ENCODE data around the gene RNF135. TPM values are rescaled to one million over a fixed set of nuclear protein-coding genes. Genes with fewer than 3 reads are reported as not detected.

The RNF135 gene, protein sequence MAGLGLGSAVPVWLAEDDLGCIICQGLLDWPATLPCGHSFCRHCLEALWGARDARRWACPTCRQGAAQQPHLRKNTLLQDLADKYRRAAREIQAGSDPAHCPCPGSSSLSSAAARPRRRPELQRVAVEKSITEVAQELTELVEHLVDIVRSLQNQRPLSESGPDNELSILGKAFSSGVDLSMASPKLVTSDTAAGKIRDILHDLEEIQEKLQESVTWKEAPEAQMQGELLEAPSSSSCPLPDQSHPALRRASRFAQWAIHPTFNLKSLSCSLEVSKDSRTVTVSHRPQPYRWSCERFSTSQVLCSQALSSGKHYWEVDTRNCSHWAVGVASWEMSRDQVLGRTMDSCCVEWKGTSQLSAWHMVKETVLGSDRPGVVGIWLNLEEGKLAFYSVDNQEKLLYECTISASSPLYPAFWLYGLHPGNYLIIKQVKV
- polyA plus RNA-seq (2013, experiment 1 of 2): 7.8 TPM
- 7.4 TPM for polyA plus RNA-seq (2013, experiment 2 of 2)

DNA sequence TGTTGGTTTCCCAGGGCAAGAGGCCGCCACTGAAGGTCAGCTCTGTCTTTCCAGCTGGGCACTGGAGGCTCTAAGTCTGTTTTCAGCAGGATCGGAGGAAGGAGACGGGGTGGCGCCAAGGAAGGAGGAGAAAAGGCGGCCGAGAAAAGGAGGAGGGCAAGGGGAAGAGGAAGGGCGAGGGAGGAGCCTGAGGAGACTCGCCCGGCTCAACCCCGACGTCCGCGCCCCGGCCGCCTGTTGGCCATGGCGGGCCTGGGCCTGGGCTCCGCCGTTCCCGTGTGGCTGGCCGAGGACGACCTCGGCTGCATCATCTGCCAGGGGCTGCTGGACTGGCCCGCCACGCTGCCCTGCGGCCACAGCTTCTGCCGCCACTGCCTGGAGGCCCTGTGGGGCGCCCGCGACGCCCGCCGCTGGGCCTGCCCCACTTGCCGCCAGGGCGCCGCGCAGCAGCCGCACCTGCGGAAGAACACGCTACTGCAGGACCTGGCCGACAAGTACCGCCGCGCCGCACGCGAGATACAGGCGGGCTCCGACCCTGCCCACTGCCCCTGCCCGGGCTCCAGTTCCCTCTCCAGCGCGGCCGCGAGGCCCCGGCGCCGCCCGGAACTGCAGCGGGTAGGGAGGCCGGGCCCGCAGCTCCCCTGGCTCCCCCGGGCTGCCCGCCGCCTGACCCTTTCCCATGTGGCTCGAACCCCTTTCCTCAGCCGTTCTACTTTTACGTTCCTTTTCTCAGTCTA, at the start of gene RNF135:
TSS of gene RNF135 (plus strand) at position 209 of the 737 bp plus-strand sequence. CDS start at position 244, 35 bp downstream.
- Histone ChIP-seq H4K91ac (ENCODE audit: low read length) (peak within 1 kb of the TSS; percentile 94), H3K4me2 (ENCODE audit: low read length, poor library complexity, severe bottlenecking) (peak within 1 kb of the TSS; percentile 89), H3K27ac (ENCODE audit: low read length, poor library complexity, severe bottlenecking) (peak within 1 kb of the TSS; percentile 83), H3K27me3 (ENCODE audit: control insufficient read depth in 1 of 2, insufficient read depth in 1 of 2, low read length in 2 of 2) (no peaks in the 10 kb centered on the region), H2BK15ac (ENCODE audit: low read depth, poor library complexity, severe bottlenecking) (peak within 1 kb of the TSS; percentile 74), H2AK5ac (ENCODE audit: low read length, severe bottlenecking) (no peak within 1 kb of the TSS), H3K23ac (ENCODE audit: low read length in 2 of 2) (peak within 1 kb of the TSS in 1 of 2 experiments; percentile 87), H3K14ac (ENCODE audit: low read length in 2 of 2) (peak within 1 kb of the TSS in 1 of 2 experiments; percentile 94), H3K4ac (ENCODE audit: low read depth in 1 of 2, low read length in 2 of 2) (peak within 1 kb of the TSS; percentile 29 to 96), H3K18ac (ENCODE audit: low read depth in 1 of 2, low read length in 2 of 2) (peak within 1 kb of the TSS; percentile 98 to 100), H3K4me3 (ENCODE audit: insufficient read depth in 1 of 2, low read depth in 1 of 2, low read length in 2 of 2) (peak within 1 kb of the TSS; percentile 85 to 90), H3K4me1 (ENCODE audit: control insufficient read depth, insufficient read depth, low read depth, low read length) (peaks cover 6% of the 10 kb centered on the region), H2AFZ (ENCODE audit: low read depth, low read length) (peak within 1 kb of the TSS; percentile 96), H3K36me3 (ENCODE audit: control insufficient read depth in 1 of 2, insufficient read depth in 2 of 2, low read depth in 1 of 2, low read length in 2 of 2) (peaks cover 7 to 12% of the 10 kb centered on the region in 2 experiments), H3K79me1 (replicated peaks; ENCODE audit: low read length, poor library complexity, severe bottlenecking) (peaks cover 5% of the 10 kb centered on the region), H4K8ac (ENCODE audit: low read length) (peak within 1 kb of the TSS; percentile 94), H3K9me3 (ENCODE audit: control insufficient read depth, low read length) (no peaks in the 10 kb centered on the region), H2BK5ac (ENCODE audit: low read depth, low read length, poor library complexity, severe bottlenecking) (peak within 1 kb of the TSS; percentile 33), H2BK120ac (ENCODE audit: low read depth, low read length) (peak within 1 kb of the TSS; percentile 80), H3K9ac (ENCODE audit: low read length) (peak within 1 kb of the TSS; percentile 96), H2BK12ac (ENCODE audit: low read length in 2 of 2) (peak within 1 kb of the TSS in 1 of 2 experiments; percentile 67)
- DNase-seq: peak; percentile 91
- 1% methylated on average over 58 of the region's 66 CpGs for WGBS

- no peak within 1 kb of the TSS for H2BK5ac ChIP-seq (ENCODE audit: low read depth, low read length, poor library complexity, severe bottlenecking)
These were observed 49.2 kb upstream of the RNF135 start, which contains the start of gene ADAP2 for GRCh38 chr17:30921544-30922196. Gene ADAP2 (plus strand): TSS chr17:30921945. CDS start chr17:30922015, 70 bp downstream.

DNA sequence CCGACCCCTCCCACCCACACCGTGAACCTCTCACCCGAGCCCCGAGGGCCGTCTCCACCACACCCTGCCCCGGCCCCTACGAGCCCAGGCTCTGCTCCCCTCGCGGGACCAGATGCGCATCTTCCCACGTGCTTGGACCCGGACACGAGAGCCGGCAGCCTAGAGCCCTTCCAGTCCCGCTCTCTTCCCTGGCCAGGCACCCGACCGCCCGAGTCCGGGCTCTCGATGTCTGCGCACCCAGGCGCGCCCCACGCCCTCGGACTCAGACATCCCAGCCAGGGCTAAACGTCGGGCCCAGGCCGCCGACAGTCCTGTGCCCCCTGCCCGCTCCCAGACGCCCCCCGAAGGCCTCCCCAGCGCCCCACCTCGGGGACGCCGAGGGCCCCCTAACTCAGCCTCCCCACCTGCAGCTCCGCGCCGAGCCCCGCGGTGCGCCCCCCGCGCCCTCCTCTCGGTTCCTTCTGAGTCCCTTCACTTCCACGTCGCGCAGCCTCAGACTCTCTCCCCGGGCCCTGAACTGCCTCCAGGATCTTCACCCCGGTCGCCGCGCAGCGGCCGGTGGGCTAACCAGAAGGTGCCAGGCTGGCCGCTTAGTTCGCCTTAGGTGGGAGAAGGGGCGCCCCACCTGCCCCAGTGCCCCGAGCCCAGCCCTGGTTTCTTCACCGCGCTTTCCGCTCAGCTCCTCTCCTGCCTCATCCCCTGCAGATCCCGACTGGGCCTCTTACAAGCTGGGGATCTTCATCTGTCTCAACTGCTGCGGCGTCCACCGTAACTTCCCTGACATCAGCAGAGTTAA, 48.4 kb upstream of the RNF135 start:
- Histone ChIP-seq H4K8ac (ENCODE audit: low read length) (peak overlapping the region; percentile 93), H4K91ac (ENCODE audit: low read length) (peak overlapping the region; percentile 53), H3K9ac (ENCODE audit: low read length) (peak overlapping the region; percentile 26), H2BK12ac (ENCODE audit: low read length in 2 of 2) (peak overlapping the region in 1 of 2 experiments; percentile 77), H3K4me1 (ENCODE audit: control insufficient read depth, insufficient read depth, low read depth, low read length) (peaks cover 26% of the 10 kb centered on the region), H3K14ac (ENCODE audit: low read length in 2 of 2) (peak overlapping the region in 1 of 2 experiments; percentile 11), H3K4me2 (ENCODE audit: low read length, poor library complexity, severe bottlenecking) (peak overlapping the region; percentile 95), H3K4me3 (ENCODE audit: insufficient read depth in 1 of 2, low read depth in 1 of 2, low read length in 2 of 2) (peak overlapping the region; percentile 65 to 66), H3K23ac (ENCODE audit: low read length in 2 of 2) (peak overlapping the region in 1 of 2 experiments; percentile 26), H2BK15ac (ENCODE audit: low read depth, poor library complexity, severe bottlenecking) (peak overlapping the region; percentile 36), H3K18ac (ENCODE audit: low read depth in 1 of 2, low read length in 2 of 2) (peak overlapping the region; percentile 2 to 56), H2BK120ac (ENCODE audit: low read depth, low read length) (peak overlapping the region; percentile 21), H3K27me3 (ENCODE audit: control insufficient read depth in 1 of 2, insufficient read depth in 1 of 2, low read length in 2 of 2) (peaks cover 0 to 40% of the 10 kb centered on the region in 2 experiments), H2AFZ (ENCODE audit: low read depth, low read length) (peak overlapping the region; percentile 78), H2AK5ac (ENCODE audit: low read length, severe bottlenecking) (no peak overlapping the region), H3K79me1 (replicated peaks; ENCODE audit: low read length, poor library complexity, severe bottlenecking) (peaks cover 2% of the 10 kb centered on the region), H3K27ac (ENCODE audit: low read length, poor library complexity, severe bottlenecking) (no peak overlapping the region), H3K9me3 (ENCODE audit: control insufficient read depth, low read length) (no peaks in the 10 kb centered on the region), H2BK5ac (ENCODE audit: low read depth, low read length, poor library complexity, severe bottlenecking) (no peak overlapping the region), H3K36me3 (ENCODE audit: control insufficient read depth in 1 of 2, insufficient read depth in 2 of 2, low read depth in 1 of 2, low read length in 2 of 2) (no peaks in the 10 kb centered on the region), H3K4ac (ENCODE audit: low read depth in 1 of 2, low read length in 2 of 2) (no peak overlapping the region)
- DNase-seq: peak; percentile 33
- WGBS: 13% methylated on average over 58 of the region's 66 CpGs

More at GRCh38 chr17:30921544-30922196, 49.2 kb upstream of the RNF135 start, which contains the start of gene ADAP2:
- Histone ChIP-seq H3K4me2 (ENCODE audit: low read length, poor library complexity, severe bottlenecking) (peak within 1 kb of the TSS; percentile 95), H4K91ac (ENCODE audit: low read length) (peak within 1 kb of the TSS; percentile 53), H4K8ac (ENCODE audit: low read length) (peak within 1 kb of the TSS; percentile 93), H3K4ac (ENCODE audit: low read depth in 1 of 2, low read length in 2 of 2) (peak within 1 kb of the TSS in 1 of 2 experiments; percentile 30), H3K27ac (ENCODE audit: low read length, poor library complexity, severe bottlenecking) (no peak within 1 kb of the TSS), H3K79me1 (replicated peaks; ENCODE audit: low read length, poor library complexity, severe bottlenecking) (peaks cover 2% of the 10 kb centered on the region), H3K14ac (ENCODE audit: low read length in 2 of 2) (peak within 1 kb of the TSS in 1 of 2 experiments; percentile 11), H2BK15ac (ENCODE audit: low read depth, poor library complexity, severe bottlenecking) (peak within 1 kb of the TSS; percentile 36), H2BK12ac (ENCODE audit: low read length in 2 of 2) (peak within 1 kb of the TSS; percentile 18 to 77), H3K27me3 (ENCODE audit: control insufficient read depth in 1 of 2, insufficient read depth in 1 of 2, low read length in 2 of 2) (peaks cover 0 to 40% of the 10 kb centered on the region in 2 experiments), H3K4me1 (ENCODE audit: control insufficient read depth, insufficient read depth, low read depth, low read length) (peaks cover 24% of the 10 kb centered on the region), H3K23ac (ENCODE audit: low read length in 2 of 2) (peak within 1 kb of the TSS in 1 of 2 experiments; percentile 42), H3K9ac (ENCODE audit: low read length) (peak within 1 kb of the TSS; percentile 26), H3K36me3 (ENCODE audit: control insufficient read depth in 1 of 2, insufficient read depth in 2 of 2, low read depth in 1 of 2, low read length in 2 of 2) (no peaks in the 10 kb centered on the region), H3K4me3 (ENCODE audit: insufficient read depth in 1 of 2, low read depth in 1 of 2, low read length in 2 of 2) (peak within 1 kb of the TSS; percentile 65 to 66), H2BK120ac (ENCODE audit: low read depth, low read length) (peak within 1 kb of the TSS; percentile 21), H2AK5ac (ENCODE audit: low read length, severe bottlenecking) (no peak within 1 kb of the TSS), H3K9me3 (ENCODE audit: control insufficient read depth, low read length) (no peaks in the 10 kb centered on the region), H3K18ac (ENCODE audit: low read depth in 1 of 2, low read length in 2 of 2) (peak within 1 kb of the TSS; percentile 46 to 56), H2AFZ (ENCODE audit: low read depth, low read length) (peak within 1 kb of the TSS; percentile 78)
- peak; percentile 26 for DNase-seq
- 11% methylated on average over 26 of the region's 60 CpGs for WGBS

All from mesenchymal stem cell (in vitro differentiated cells and primary cell).